Measurements from ENCODE around the gene NAPEPLD.

DNA sequence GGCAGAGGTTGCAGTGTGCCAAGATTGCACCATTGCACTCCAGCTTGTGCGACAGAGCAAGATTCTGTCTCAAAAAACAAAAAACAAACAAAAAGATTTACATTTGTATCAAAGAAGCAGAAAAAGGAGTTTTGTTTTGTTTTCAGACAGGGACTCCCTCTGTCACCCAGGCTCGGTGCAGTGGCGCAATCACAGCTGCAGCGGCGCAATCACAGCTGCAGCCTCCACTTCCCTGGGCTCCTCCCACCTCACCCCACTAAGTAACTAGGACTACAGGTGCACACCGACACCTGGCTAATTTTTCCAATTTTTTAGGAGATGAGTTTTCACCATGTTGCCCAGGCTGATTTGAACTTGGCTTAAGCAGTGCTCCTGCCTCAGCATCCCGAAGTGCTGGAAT, 72.1 kb downstream of the NAPEPLD start:
- TF ChIP-seq TCF4 (CRISPR knock-in tag; IDR thresholded peaks at IDR 0.05; ENCODE audit: borderline replicate concordance), result no peak
- TF ChIP-seq RARB (CRISPR knock-in tag; IDR thresholded peaks at IDR 0.05), result no peak
- TF ChIP-seq SNAI2 (CRISPR knock-in tag; IDR thresholded peaks at IDR 0.05), result no peak
- TF ChIP-seq, protein P1, sequence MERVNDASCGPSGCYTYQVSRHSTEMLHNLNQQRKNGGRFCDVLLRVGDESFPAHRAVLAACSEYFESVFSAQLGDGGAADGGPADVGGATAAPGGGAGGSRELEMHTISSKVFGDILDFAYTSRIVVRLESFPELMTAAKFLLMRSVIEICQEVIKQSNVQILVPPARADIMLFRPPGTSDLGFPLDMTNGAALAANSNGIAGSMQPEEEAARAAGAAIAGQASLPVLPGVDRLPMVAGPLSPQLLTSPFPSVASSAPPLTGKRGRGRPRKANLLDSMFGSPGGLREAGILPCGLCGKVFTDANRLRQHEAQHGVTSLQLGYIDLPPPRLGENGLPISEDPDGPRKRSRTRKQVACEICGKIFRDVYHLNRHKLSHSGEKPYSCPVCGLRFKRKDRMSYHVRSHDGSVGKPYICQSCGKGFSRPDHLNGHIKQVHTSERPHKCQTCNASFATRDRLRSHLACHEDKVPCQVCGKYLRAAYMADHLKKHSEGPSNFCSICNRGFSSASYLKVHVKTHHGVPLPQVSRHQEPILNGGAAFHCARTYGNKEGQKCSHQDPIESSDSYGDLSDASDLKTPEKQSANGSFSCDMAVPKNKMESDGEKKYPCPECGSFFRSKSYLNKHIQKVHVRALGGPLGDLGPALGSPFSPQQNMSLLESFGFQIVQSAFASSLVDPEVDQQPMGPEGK (CRISPR knock-in tag; IDR thresholded peaks at IDR 0.05; ENCODE audit: borderline replicate concordance), result no peak
- no peak for TF ChIP-seq ZFP3 (CRISPR knock-in tag; IDR thresholded peaks at IDR 0.05)
- TF ChIP-seq, protein P2, sequence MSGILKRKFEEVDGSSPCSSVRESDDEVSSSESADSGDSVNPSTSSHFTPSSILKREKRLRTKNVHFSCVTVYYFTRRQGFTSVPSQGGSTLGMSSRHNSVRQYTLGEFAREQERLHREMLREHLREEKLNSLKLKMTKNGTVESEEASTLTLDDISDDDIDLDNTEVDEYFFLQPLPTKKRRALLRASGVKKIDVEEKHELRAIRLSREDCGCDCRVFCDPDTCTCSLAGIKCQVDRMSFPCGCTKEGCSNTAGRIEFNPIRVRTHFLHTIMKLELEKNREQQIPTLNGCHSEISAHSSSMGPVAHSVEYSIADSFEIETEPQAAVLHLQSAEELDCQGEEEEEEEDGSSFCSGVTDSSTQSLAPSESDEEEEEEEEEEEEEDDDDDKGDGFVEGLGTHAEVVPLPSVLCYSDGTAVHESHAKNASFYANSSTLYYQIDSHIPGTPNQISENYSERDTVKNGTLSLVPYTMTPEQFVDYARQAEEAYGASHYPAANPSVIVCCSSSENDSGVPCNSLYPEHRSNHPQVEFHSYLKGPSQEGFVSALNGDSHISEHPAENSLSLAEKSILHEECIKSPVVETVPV (CRISPR knock-in tag; IDR thresholded peaks at IDR 0.05), result no peak
- no peak for TF ChIP-seq ZFP30 (CRISPR knock-in tag; IDR thresholded peaks at IDR 0.05)
- TF ChIP-seq CSDC2 (CRISPR knock-in tag; IDR thresholded peaks at IDR 0.05), result no peak
- TF ChIP-seq, protein P3, sequence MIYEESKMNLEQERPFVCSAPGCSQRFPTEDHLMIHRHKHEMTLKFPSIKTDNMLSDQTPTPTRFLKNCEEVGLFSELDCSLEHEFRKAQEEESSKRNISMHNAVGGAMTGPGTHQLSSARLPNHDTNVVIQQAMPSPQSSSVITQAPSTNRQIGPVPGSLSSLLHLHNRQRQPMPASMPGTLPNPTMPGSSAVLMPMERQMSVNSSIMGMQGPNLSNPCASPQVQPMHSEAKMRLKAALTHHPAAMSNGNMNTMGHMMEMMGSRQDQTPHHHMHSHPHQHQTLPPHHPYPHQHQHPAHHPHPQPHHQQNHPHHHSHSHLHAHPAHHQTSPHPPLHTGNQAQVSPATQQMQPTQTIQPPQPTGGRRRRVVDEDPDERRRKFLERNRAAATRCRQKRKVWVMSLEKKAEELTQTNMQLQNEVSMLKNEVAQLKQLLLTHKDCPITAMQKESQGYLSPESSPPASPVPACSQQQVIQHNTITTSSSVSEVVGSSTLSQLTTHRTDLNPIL (CRISPR knock-in tag; IDR thresholded peaks at IDR 0.05; ENCODE audit: low read depth), result no peak
- no peak for TF ChIP-seq TOX (CRISPR knock-in tag; IDR thresholded peaks at IDR 0.05; ENCODE audit: borderline replicate concordance)
- TF ChIP-seq BACH2 (CRISPR knock-in tag; IDR thresholded peaks at IDR 0.05; ENCODE audit: borderline replicate concordance), result no peak
- no peak for TF ChIP-seq ISL1 (CRISPR knock-in tag; IDR thresholded peaks at IDR 0.05)
